Neural cell (in vitro differentiated cells): ENCODE measurements around the gene NPTN. TPM values are rescaled to one million over a fixed set of nuclear protein-coding genes. Genes with fewer than 3 reads are reported as not detected.

Source experiments
- H2AFZ ChIP-seq: fragments of 200-600, 300-800 bp; sonication (generic), shearing (Covaris generic); 2 replicates; pipeline ENCODE4 v1.6.0; 2014; ENCODE audit warnings: low read depth, mild to moderate bottlenecking, antibody characterized with exemption, low read length, moderate library complexity
- H3F3A ChIP-seq: fragments of 200-600 bp; shearing (Covaris generic); 2 replicates; pipeline ENCODE4 v1.6.1; 2016; ENCODE audit warnings: mild to moderate bottlenecking, moderate library complexity, mixed read lengths, antibody characterized with exemption, low read length; ENCODE audit not compliant: insufficient read depth, poor library complexity, severe bottlenecking
- H3K27ac ChIP-seq: fragments of 200-600, 300-800 bp; sonication (generic), shearing (Covaris generic); 2 replicates; pipeline ENCODE4 v1.5.1; 2014; ENCODE audit warnings: mild to moderate bottlenecking, low read length, moderate library complexity
- H3K27me3 ChIP-seq: fragments of 300-800, 200-600 bp; sonication (generic), shearing (Covaris generic); 2 replicates; pipeline ENCODE4 v1.6.0; 2014; ENCODE audit warnings: mild to moderate bottlenecking, low read depth, low read length, moderate library complexity; ENCODE audit not compliant: insufficient read depth
- H3K36me3 ChIP-seq: fragments of 300-800, 200-600 bp; sonication (generic), shearing (Covaris generic); 2 replicates; pipeline ENCODE4 v1.5.1; 2014; ENCODE audit warnings: mild to moderate bottlenecking, antibody characterized with exemption, low read length, moderate library complexity; ENCODE audit not compliant: insufficient read depth
- H3K4me2 ChIP-seq: fragments of 300-800, 200-600 bp; sonication (generic), shearing (Covaris generic); 2 replicates; pipeline ENCODE4 v1.6.0; 2014; ENCODE audit warnings: mild to moderate bottlenecking, low read length
- H3K4me3 ChIP-seq: fragments of 300-800, 200-600 bp; sonication (generic), shearing (Covaris generic); 2 replicates; pipeline ENCODE4 v1.5.1; 2014; ENCODE audit warnings: mild to moderate bottlenecking, low read length, moderate library complexity
- H3K79me2 ChIP-seq: fragments of 200-600 bp; shearing (Covaris generic); replicated peaks from 2 replicates; pipeline ENCODE4 v1.6.0; 2014; ENCODE audit warnings: mild to moderate bottlenecking, low read length, moderate library complexity; ENCODE audit not compliant: insufficient read depth
- H3K9ac ChIP-seq: fragments of 300-800, 200-600 bp; sonication (generic), shearing (Covaris generic); 2 replicates; pipeline ENCODE4 v1.6.1; 2016; ENCODE audit warnings: mild to moderate bottlenecking, low read length, mixed read lengths
- H3K9me2 ChIP-seq: fragments of 200-600 bp; shearing (Covaris generic); 2 replicates; pipeline ENCODE4 v1.6.1; 2016; ENCODE audit warnings: mild to moderate bottlenecking, low read length, mixed read lengths; ENCODE audit not compliant: insufficient read depth
- H3K9me3 ChIP-seq: fragments of 200-600, 300-800 bp; sonication (generic), shearing (Covaris generic); 2 replicates; pipeline ENCODE4 v1.6.1; 2016; ENCODE audit warnings: mild to moderate bottlenecking, mixed run types, low read length, moderate library complexity, mixed read lengths
- H4K20me1 ChIP-seq: fragments of 200-600 bp; shearing (Covaris generic); 2 replicates; pipeline ENCODE4 v1.6.1; 2016; ENCODE audit warnings: mild to moderate bottlenecking, mixed run types; ENCODE audit not compliant: insufficient read depth
- EP300 ChIP-seq: fragments of 450-650 bp; conservative IDR thresholded peaks from 2 replicates; pipeline ENCODE4 v1.6.1; 2014; ENCODE audit warnings: antibody characterized with exemption, mild to moderate bottlenecking, moderate library complexity; ENCODE audit not compliant: poor library complexity, severe bottlenecking
- EZH2 ChIP-seq: fragments of 200-600, 300-800 bp; shearing (Covaris generic), sonication (generic); IDR thresholded peaks from 2 replicates; pipeline ENCODE4 v1.6.1; 2014; ENCODE audit warnings: antibody characterized with exemption, low read length, borderline replicate concordance, mild to moderate bottlenecking; ENCODE audit not compliant: insufficient read depth, poor library complexity, severe bottlenecking
- MXI1 ChIP-seq: fragments of 450-650 bp; conservative IDR thresholded peaks from 2 replicates; pipeline ENCODE4 v1.6.1; 2014; ENCODE audit warnings: antibody characterized with exemption, mild to moderate bottlenecking; ENCODE audit not compliant: poor library complexity, severe bottlenecking
- POLR2AphosphoS5 ChIP-seq: IDR thresholded peaks from 2 replicates; pipeline ENCODE4 v1.6.1; 2012
- RAD21 ChIP-seq: fragments of 450-650 bp; conservative IDR thresholded peaks from 2 replicates; pipeline ENCODE4 v1.6.1; 2014; ENCODE audit warnings: antibody characterized with exemption, mild to moderate bottlenecking, moderate library complexity
- SMC3 ChIP-seq: fragments of 450-650 bp; conservative IDR thresholded peaks from 2 replicates; pipeline ENCODE4 v1.6.1; 2014; ENCODE audit warnings: antibody characterized with exemption, mild to moderate bottlenecking, moderate library complexity; ENCODE audit not compliant: poor library complexity
- TAF1 ChIP-seq: IDR thresholded peaks from 2 replicates; pipeline ENCODE4 v1.6.1; 2012; ENCODE audit warnings: low read depth
- polyA plus RNA-seq: library from polyadenylated mRNA; depleted of rRNA; stranded (reverse); fragments of >200 nt; gene quantifications from 2 replicates; pipeline ENCODE4 v1.2.3, GENCODE V29; 2014
- TF ChIP-seq, protein P1 (sequence below): fragments of 450-650 bp; IDR thresholded peaks from 2 replicates; pipeline ENCODE4 v1.5.1; 2014; ENCODE audit warnings: antibody characterized with exemption, mild to moderate bottlenecking, moderate library complexity; ENCODE audit not compliant: poor library complexity, severe bottlenecking
- TF ChIP-seq, protein P2 (sequence below): IDR thresholded peaks from 2 replicates; pipeline ENCODE4 v1.6.1; 2012; ENCODE audit warnings: borderline replicate concordance

The NPTN gene
- polyA plus RNA-seq, 1 donor from 2014 or later: 237 TPM

GRCh38 chr15:73573572-73573971, 59.6 kb downstream of the NPTN start:
- peaks cover 23% of the 10 kb centered on the region for H3K36me3 ChIP-seq
- H2AFZ ChIP-seq: no peak overlapping the region

DNA sequence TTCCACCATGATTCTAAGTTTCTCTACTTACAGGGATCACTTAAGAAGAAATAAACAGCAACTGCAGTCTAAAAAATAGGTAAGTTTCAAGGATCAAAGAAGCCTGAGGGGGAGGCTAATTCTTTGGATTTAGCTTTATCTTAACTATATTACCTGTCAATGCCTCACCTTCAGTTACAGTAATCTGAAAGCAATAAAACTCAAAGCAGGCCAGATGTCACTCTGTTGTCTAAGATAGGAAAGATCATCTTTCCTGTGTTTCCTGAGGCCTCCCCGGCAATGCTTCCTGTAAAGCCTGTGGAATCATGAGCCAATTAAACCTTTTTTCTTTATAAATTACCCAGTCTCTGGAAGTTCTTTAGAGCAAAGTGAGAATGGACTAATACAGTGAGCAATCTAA, 60.2 kb downstream of the NPTN start:
- H4K20me1 ChIP-seq: no peaks in the 10 kb centered on the region

More at GRCh38 chr15:73573572-73573971, 59.6 kb downstream of the NPTN start:
- TF ChIP-seq TAF1: no peak
- TF ChIP-seq, protein P1, sequence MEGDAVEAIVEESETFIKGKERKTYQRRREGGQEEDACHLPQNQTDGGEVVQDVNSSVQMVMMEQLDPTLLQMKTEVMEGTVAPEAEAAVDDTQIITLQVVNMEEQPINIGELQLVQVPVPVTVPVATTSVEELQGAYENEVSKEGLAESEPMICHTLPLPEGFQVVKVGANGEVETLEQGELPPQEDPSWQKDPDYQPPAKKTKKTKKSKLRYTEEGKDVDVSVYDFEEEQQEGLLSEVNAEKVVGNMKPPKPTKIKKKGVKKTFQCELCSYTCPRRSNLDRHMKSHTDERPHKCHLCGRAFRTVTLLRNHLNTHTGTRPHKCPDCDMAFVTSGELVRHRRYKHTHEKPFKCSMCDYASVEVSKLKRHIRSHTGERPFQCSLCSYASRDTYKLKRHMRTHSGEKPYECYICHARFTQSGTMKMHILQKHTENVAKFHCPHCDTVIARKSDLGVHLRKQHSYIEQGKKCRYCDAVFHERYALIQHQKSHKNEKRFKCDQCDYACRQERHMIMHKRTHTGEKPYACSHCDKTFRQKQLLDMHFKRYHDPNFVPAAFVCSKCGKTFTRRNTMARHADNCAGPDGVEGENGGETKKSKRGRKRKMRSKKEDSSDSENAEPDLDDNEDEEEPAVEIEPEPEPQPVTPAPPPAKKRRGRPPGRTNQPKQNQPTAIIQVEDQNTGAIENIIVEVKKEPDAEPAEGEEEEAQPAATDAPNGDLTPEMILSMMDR: no peak
- TF ChIP-seq EZH2: no peak
- no peak for TF ChIP-seq RAD21
- TF ChIP-seq, protein P2, sequence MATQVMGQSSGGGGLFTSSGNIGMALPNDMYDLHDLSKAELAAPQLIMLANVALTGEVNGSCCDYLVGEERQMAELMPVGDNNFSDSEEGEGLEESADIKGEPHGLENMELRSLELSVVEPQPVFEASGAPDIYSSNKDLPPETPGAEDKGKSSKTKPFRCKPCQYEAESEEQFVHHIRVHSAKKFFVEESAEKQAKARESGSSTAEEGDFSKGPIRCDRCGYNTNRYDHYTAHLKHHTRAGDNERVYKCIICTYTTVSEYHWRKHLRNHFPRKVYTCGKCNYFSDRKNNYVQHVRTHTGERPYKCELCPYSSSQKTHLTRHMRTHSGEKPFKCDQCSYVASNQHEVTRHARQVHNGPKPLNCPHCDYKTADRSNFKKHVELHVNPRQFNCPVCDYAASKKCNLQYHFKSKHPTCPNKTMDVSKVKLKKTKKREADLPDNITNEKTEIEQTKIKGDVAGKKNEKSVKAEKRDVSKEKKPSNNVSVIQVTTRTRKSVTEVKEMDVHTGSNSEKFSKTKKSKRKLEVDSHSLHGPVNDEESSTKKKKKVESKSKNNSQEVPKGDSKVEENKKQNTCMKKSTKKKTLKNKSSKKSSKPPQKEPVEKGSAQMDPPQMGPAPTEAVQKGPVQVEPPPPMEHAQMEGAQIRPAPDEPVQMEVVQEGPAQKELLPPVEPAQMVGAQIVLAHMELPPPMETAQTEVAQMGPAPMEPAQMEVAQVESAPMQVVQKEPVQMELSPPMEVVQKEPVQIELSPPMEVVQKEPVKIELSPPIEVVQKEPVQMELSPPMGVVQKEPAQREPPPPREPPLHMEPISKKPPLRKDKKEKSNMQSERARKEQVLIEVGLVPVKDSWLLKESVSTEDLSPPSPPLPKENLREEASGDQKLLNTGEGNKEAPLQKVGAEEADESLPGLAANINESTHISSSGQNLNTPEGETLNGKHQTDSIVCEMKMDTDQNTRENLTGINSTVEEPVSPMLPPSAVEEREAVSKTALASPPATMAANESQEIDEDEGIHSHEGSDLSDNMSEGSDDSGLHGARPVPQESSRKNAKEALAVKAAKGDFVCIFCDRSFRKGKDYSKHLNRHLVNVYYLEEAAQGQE: no peak
- no peak for TF ChIP-seq EP300
- no peak for TF ChIP-seq SMC3
- no peak for TF ChIP-seq POLR2AphosphoS5
- no peak for TF ChIP-seq MXI1
- Histone ChIP-seq H3K4me3 (no peak overlapping the region), H3K27me3 (no peaks in the 10 kb centered on the region), H3F3A (no peaks in the 10 kb centered on the region), H3K4me2 (no peak overlapping the region), H3K9me3 (no peaks in the 10 kb centered on the region), H3K79me2 (no peaks in the 10 kb centered on the region), H3K9ac (no peak overlapping the region), H3K27ac (no peak overlapping the region), H3K9me2 (no peaks in the 10 kb centered on the region), H4K20me1 (no peaks in the 10 kb centered on the region)

More for the DNA sequence above, 60.2 kb downstream of the NPTN start:
- Histone ChIP-seq H3K27me3 (no peaks in the 10 kb centered on the region), H3K4me2 (no peak overlapping the region), H3K9ac (no peak overlapping the region), H3K9me3 (no peaks in the 10 kb centered on the region), H3F3A (no peaks in the 10 kb centered on the region), H3K36me3 (peaks cover 23% of the 10 kb centered on the region), H3K27ac (no peak overlapping the region), H3K79me2 (no peaks in the 10 kb centered on the region), H3K4me3 (no peak overlapping the region), H2AFZ (no peak overlapping the region), H3K9me2 (no peaks in the 10 kb centered on the region)
- TF ChIP-seq EP300 (no peak), RAD21 (no peak), EZH2 (no peak), TAF1 (no peak), POLR2AphosphoS5 (no peak), SMC3 (no peak), MXI1 (no peak)
- TF ChIP-seq, protein P1: no peak
- TF ChIP-seq, protein P2: no peak
